ENCODE measurements around the gene CLN3.
A peak's percentile ranks its signal among the peaks of the same experiment; 100 is the strongest.

GRCh38 chr16:28524681-28525171 lies 32.9 kb upstream of the CLN3 start:
- TF ChIP-seq USF2 (CRISPR knock-in tag; IDR thresholded peaks at IDR 0.05) (no peak), PURB (CRISPR knock-in tag; IDR thresholded peaks at IDR 0.05; ENCODE audit: low read depth) (no peak), GABPA (tag; conservative IDR thresholded peaks at IDR 0.05; ENCODE audit: low read depth) (no peak), JUN (IDR thresholded peaks at IDR 0.05; ENCODE audit: borderline replicate concordance, low read depth, low read length) (no peak), JUN (CRISPR knock-in tag; IDR thresholded peaks at IDR 0.05; ENCODE audit: borderline replicate concordance) (no peak), NFE2 (IDR thresholded peaks at IDR 0.05; ENCODE audit: low read depth) (no peak), GMEB1 (CRISPR knock-in tag; IDR thresholded peaks at IDR 0.05) (no peak), MYBL2 (IDR thresholded peaks at IDR 0.05; ENCODE audit: low read depth) (no peak), MYBL2 (CRISPR knock-in tag; IDR thresholded peaks at IDR 0.05; ENCODE audit: borderline replicate concordance) (no peak), HNRNPK (IDR thresholded peaks at IDR 0.05; ENCODE audit: low read depth, low read length, poor library complexity, severe bottlenecking) (no peak), YY1 (IDR thresholded peaks at IDR 0.05; ENCODE audit: borderline replicate concordance in 1 of 3, control insufficient read depth in 1 of 3, extremely low read depth in 1 of 3, insufficient read depth in 3 of 3, insufficient read length in 1 of 3, insufficient replicate concordance in 2 of 3, low read depth in 1 of 3, low read length in 2 of 3) (peak in 2 of 3 experiments; percentile 30 to 77), MXI1 (IDR thresholded peaks at IDR 0.05; ENCODE audit: low read depth, low read length) (no peak), ERF (CRISPR knock-in tag; IDR thresholded peaks at IDR 0.05) (no peak)
- TF ChIP-seq, protein P1, sequence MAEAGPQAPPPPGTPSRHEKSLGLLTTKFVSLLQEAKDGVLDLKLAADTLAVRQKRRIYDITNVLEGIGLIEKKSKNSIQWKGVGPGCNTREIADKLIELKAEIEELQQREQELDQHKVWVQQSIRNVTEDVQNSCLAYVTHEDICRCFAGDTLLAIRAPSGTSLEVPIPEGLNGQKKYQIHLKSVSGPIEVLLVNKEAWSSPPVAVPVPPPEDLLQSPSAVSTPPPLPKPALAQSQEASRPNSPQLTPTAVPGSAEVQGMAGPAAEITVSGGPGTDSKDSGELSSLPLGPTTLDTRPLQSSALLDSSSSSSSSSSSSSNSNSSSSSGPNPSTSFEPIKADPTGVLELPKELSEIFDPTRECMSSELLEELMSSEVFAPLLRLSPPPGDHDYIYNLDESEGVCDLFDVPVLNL (CRISPR knock-in tag; IDR thresholded peaks at IDR 0.05; ENCODE audit: low read depth) = no peak
- TF ChIP-seq, protein P2, sequence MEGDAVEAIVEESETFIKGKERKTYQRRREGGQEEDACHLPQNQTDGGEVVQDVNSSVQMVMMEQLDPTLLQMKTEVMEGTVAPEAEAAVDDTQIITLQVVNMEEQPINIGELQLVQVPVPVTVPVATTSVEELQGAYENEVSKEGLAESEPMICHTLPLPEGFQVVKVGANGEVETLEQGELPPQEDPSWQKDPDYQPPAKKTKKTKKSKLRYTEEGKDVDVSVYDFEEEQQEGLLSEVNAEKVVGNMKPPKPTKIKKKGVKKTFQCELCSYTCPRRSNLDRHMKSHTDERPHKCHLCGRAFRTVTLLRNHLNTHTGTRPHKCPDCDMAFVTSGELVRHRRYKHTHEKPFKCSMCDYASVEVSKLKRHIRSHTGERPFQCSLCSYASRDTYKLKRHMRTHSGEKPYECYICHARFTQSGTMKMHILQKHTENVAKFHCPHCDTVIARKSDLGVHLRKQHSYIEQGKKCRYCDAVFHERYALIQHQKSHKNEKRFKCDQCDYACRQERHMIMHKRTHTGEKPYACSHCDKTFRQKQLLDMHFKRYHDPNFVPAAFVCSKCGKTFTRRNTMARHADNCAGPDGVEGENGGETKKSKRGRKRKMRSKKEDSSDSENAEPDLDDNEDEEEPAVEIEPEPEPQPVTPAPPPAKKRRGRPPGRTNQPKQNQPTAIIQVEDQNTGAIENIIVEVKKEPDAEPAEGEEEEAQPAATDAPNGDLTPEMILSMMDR (IDR thresholded peaks at IDR 0.05 in 2 of 3, conservative IDR thresholded peaks at IDR 0.05 in 1 of 3; ENCODE audit: insufficient read depth in 2 of 3, low read depth in 1 of 3, low read length in 3 of 3) = peak; percentile 37 to 58 (median 52); a peak in 5 of 6 replicates
